GM18507 (cell line): ENCODE data around the gene DDX10.
A peak's percentile ranks its signal among the peaks of the same experiment; 100 is the strongest.

Experiments
- DNase-seq: peaks from one replicate; pipeline ENCODE4 v3.0.0; 2011; ENCODE audit warnings: low read depth; ENCODE audit not compliant: insufficient read length; ENCODE audit errors: extremely low spot score
- FAIRE-seq: peaks from 2 replicates; lab custom pipeline; 2011; peaks lifted over from hg19 to GRCh38; lab: Jason Lieb, UNC

DDX10 gene

GRCh38 chr11:108887436-108888238, 222.8 kb downstream of the DDX10 start:
- FAIRE-seq, result no peak
- DNase-seq, result no peak

GRCh38 chr11:108890482-108891105, 225.7 kb downstream of the DDX10 start:
- no peak for DNase-seq
- no peak for FAIRE-seq

- FAIRE-seq (no peak), DNase-seq (no peak)
Observed at GRCh38 chr11:108891143-108891542, 226.3 kb downstream of the DDX10 start.

- no peak for DNase-seq
- no peak for FAIRE-seq
Observed at GRCh38 chr11:108891909-108892511, 227.1 kb downstream of the DDX10 start.

- FAIRE-seq (peak; percentile 75), DNase-seq (no peak)
Observed at GRCh38 chr11:108895579-108896480, 231.0 kb downstream of the DDX10 start.

- DNase-seq, result no peak
- FAIRE-seq, result no peak
Observed at GRCh38 chr11:108897071-108897481, 232.2 kb downstream of the DDX10 start.

- DNase-seq (no peak), FAIRE-seq (no peak)
Observed at GRCh38 chr11:108897916-108898315, 233.0 kb downstream of the DDX10 start.

GRCh38 chr11:108901359-108901758, 236.5 kb downstream of the DDX10 start:
- FAIRE-seq (no peak), DNase-seq (no peak)

GRCh38 chr11:108902027-108902469, 237.2 kb downstream of the DDX10 start:
- no peak for FAIRE-seq
- no peak for DNase-seq

GRCh38 chr11:108904480-108904879, 239.6 kb downstream of the DDX10 start:
- DNase-seq, result no peak
- FAIRE-seq, result no peak

- no peak for DNase-seq
Observed at GRCh38 chr11:108906329-108906728, 241.5 kb downstream of the DDX10 start.

GRCh38 chr11:108906826-108907225, 242.0 kb downstream of the DDX10 start:
- DNase-seq (no peak), FAIRE-seq (no peak)

More at GRCh38 chr11:108906329-108906728, 241.5 kb downstream of the DDX10 start:
- no peak for FAIRE-seq

GRCh38 chr11:108909041-108909440, 244.2 kb downstream of the DDX10 start:
- no peak for FAIRE-seq
- DNase-seq, result no peak

- DNase-seq (no peak), FAIRE-seq (no peak)
Observed at GRCh38 chr11:108909921-108910320, 245.1 kb downstream of the DDX10 start.

- FAIRE-seq, result no peak
- DNase-seq, result no peak
Observed at GRCh38 chr11:108912581-108912980, 247.7 kb downstream of the DDX10 start.

- DNase-seq (no peak), FAIRE-seq (no peak)
Observed at GRCh38 chr11:108913204-108913603, 248.3 kb downstream of the DDX10 start.

GRCh38 chr11:108914211-108914610, 249.3 kb downstream of the DDX10 start:
- no peak for FAIRE-seq
- DNase-seq, result no peak

- no peak for FAIRE-seq
- DNase-seq, result no peak
Observed at GRCh38 chr11:108914981-108915380, 250.1 kb downstream of the DDX10 start.

GRCh38 chr11:108915666-108916065, 250.8 kb downstream of the DDX10 start:
- FAIRE-seq (peak; percentile 50), DNase-seq (no peak)

- FAIRE-seq, result no peak
Observed at GRCh38 chr11:108916290-108916689, 251.4 kb downstream of the DDX10 start.

More at GRCh38 chr11:108916290-108916689, 251.4 kb downstream of the DDX10 start:
- no peak for DNase-seq
